Measurements from ENCODE around the gene SNX8.
"Not testable (repeated sequence)": the region's sequence is repeated elsewhere in the genome, so short reads cannot be mapped to it uniquely, and the experiment has no call there.

SNX8 gene

DNA sequence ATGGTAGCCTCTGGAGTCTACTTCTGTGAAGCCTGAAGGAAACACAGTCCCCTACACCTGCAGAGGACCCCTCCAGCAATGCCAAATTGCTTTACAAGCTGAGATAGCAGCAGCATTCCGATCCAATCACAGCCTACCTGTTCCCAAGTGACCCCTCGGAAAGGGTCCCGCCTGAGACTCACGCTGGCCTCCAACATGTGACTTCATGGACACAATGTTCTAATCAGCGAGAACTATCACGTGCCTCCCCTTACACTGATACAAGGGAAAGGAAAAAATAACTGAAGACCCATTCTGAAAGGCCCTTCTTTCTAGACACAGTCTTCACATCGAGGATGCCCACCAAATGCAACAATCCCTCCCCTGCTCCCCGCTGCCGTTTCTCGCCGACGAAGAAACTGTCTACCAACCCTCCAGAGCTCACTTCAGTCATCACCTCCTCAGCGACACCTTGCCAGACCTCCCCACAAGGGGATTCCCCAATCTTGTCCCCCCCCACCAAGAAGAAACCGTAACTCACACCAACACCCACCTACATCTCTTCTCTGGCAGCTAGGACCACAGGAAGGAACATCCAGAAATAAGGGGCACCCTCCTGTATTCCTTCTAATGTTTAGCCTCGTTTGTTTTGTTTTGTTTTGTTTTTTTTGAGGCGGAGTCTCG, 1.8 kb downstream of the SNX8 start:
- no peak overlapping the region for H3K4me3 ChIP-seq (ENCODE audit: low read length)
- TF ChIP-seq CTCF (IDR thresholded peaks at IDR 0.05; ENCODE audit: insufficient read depth, low read depth, low read length, missing control alignments) = no peak

DNA sequence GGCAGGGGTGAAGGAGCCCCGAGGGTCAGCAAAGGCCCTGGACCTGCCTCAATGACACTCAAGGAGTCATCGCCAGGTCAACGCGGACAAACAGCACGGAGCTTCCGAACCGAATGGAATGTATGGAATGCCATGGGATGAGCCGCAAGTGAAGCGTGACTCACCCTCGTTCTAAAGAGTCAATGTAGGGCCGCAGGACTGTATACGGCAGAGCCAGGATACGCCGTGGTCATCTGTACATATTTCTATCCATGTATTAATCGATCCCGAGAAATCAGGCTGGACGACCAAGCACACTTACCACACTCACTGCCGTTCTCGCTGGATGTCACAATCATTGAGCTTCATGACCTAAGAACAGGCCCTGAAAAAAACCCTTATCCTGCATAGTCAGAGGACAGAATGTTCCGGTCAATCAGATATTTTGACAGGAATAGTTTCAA, 4.3 kb downstream of the SNX8 start:
- no peak for TF ChIP-seq CTCF (IDR thresholded peaks at IDR 0.05; ENCODE audit: insufficient read depth, low read depth, low read length, missing control alignments)
- H3K4me3 ChIP-seq (ENCODE audit: low read length) = no peak overlapping the region
- peak; percentile 75 for DNase-seq (ENCODE audit: low read depth)

More for the DNA sequence above, 1.8 kb downstream of the SNX8 start:
- DNase-seq (ENCODE audit: low read depth) = no peak

- DNase-seq (ENCODE audit: low read depth) = no peak
- H3K4me3 ChIP-seq (ENCODE audit: low read length) = no peak overlapping the region
- TF ChIP-seq CTCF (IDR thresholded peaks at IDR 0.05; ENCODE audit: insufficient read depth, low read depth, low read length, missing control alignments) = no peak
Measured at GRCh38 chr7:2307690-2308107, 6.5 kb downstream of the SNX8 start.

DNA sequence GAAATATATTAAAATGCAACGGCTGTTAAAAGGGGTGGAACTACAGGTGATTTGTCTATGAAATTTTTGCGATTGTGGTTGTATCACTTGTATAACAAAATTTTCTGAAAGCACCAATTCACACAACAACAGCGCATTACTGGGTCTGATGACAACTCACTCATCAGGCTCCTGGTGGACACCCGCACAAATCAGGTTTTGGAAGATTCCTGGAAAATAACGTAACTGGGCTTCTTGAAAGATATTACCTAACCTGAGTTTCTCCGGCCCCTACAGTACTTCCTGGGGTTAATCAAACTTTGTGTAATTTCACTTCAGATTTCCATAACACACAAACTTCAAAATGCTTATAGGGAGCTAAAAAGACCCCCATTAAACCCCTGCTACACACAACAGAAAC, 7.6 kb downstream of the SNX8 start:
- DNase-seq (ENCODE audit: low read depth) = peak; percentile 78
- no peak for TF ChIP-seq CTCF (IDR thresholded peaks at IDR 0.05; ENCODE audit: insufficient read depth, low read depth, low read length, missing control alignments)
- no peak overlapping the region for H3K4me3 ChIP-seq (ENCODE audit: low read length)

DNA sequence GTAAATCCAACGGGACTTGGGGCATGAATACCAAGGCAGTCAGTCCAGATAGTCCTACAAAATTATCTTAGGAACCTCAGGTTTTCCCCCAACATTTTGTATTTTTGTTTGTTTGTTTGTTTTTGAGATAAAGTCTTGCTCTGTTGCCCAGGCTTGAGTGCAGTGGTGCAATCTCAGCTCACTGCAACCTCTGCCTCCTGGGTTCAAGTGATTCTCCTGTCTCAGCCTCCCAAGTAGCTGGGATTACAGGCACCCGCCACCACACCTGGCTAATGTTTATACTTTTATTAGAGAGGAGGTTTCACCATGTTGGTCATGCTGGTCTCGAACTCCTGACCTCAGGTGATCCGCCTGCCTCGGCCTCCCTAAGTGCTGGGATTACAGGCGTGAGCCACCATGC, 9.0 kb downstream of the SNX8 start:
- not testable (repeated sequence) for H3K4me3 ChIP-seq (ENCODE audit: low read length); DNase-seq (ENCODE audit: low read depth)

GRCh38 chr7:2303520-2303919, 10.7 kb downstream of the SNX8 start:
- DNase-seq (ENCODE audit: low read depth); H3K4me3 ChIP-seq (ENCODE audit: low read length): not testable (repeated sequence)

DNA sequence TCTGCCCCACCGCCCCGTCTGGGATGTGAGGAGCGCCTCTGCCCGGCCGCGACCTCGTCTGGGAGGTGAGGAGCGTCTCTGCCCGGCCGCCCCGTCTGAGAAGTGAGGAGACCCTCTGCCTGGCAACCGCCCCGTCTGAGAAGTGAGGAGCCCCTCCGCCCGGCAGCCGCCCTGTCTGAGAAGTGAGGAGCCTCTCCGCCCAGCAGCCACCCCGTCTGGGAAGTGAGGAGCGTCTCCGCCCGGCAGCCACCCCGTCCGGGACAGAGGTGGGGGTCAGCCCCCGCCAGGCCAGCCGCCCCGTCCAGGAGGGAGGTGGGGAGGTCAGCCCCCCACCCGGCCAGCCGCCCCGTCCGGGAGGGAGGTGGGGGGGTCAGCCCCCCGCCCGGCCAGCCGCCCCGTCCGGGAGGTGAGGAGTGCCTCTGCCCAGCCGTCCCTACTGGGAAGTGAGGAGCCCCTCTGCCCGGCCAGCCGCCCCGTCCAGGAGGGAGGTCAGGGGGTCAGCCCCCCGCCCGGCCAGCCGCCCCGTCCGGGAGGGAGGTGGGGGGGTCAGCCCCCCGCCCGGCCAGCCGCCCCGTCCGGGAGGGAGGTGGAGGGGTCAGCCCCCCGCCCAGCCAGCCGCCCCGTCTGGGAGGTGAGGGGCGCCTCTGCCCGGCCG, 11.4 kb downstream of the SNX8 start:
- not testable (repeated sequence) for H3K4me3 ChIP-seq (ENCODE audit: low read length); DNase-seq (ENCODE audit: low read depth)

DNA sequence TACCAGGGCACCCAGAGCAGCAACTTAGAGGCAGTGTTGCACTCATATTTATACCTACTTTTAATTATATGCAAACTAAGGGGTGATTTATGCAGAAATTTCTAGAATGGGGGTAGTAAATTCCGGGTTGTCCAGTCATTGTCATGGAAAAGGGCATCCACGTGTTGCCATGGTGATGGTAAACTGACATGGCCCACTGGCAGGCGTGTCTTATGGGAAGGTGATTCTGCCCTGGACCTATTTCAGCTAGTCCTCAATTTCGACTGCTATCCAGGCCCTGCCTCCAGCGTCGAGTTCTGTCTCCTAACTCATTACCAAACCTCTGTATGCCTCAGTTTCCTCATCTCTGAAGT, 12.8 kb downstream of the SNX8 start:
- TF ChIP-seq CTCF (IDR thresholded peaks at IDR 0.05; ENCODE audit: insufficient read depth, low read depth, low read length, missing control alignments) = no peak
- DNase-seq (ENCODE audit: low read depth) = no peak
- H3K4me3 ChIP-seq (ENCODE audit: low read length) = no peak overlapping the region
